ENCODE measurements around the gene ATPAF1.
A peak's percentile ranks its signal among the peaks of the same experiment; 100 is the strongest.
"Not testable (repeated sequence)": the region's sequence is repeated elsewhere in the genome, so short reads cannot be mapped to it uniquely, and the experiment has no call there.

ATPAF1 gene

GRCh38 chr1:46681333-46682034 is 13.3 kb upstream of the ATPAF1 start:
- no peak for DNase-seq (ENCODE audit: low spot score)

DNA sequence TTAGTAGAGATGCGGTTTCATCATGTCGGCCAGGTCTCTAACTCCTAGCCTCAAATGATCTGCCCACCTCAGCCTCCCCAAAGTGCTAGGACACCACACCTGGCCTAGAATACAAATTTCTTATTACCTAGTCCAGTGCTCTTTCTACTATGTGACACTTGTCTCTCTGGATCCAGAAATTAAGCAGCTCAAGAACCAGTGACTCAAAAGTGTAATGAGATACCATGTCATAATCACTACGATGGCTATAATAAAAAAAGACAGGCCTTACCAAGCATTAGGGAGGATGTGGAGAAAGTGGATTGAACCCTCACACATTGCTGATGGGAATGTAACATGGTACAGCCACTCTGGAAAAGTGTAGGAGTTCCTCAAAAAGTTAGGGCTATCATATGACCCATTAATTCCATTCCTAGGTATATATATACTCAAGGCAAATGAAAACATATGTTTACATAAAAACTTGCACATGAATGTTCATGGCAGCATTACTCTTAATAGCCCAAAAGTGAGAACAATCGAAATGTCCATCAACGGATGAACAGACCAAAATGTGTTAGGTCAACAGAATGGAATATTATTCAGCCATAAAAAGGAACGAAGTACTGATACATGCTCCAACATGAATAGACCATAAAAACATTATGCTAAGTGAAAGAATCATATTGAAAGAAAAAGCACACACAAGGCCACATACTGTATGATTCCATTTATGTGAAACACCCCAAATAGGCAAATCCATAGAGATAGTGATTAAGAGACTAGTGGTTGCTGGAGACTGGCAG is 11.8 kb upstream of the ATPAF1 start:
- no peak for DNase-seq (ENCODE audit: low spot score)

- DNase-seq (ENCODE audit: low spot score), result no peak
Observed at GRCh38 chr1:46677339-46677738, 9.2 kb upstream of the ATPAF1 start.

DNA sequence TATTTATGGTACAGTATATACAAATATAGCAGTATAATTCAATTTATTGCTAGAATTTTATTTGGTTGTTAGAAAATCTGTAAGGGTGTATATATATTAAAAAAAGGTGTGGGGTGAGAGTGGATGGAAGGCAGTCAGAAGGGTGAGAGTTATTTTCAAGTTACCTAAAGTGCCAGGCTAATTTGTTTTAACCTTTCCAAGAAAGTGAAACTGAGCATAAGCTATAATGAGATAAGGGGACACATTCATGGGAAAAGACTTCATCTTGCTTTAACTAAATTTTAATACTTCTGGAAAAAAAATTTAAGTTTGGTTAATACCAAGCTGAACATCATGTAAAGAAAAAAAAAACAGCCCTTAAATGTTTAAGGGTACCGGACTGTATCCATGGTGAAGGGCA is 8.4 kb upstream of the ATPAF1 start:
- DNase-seq (ENCODE audit: low spot score), result no peak

DNA sequence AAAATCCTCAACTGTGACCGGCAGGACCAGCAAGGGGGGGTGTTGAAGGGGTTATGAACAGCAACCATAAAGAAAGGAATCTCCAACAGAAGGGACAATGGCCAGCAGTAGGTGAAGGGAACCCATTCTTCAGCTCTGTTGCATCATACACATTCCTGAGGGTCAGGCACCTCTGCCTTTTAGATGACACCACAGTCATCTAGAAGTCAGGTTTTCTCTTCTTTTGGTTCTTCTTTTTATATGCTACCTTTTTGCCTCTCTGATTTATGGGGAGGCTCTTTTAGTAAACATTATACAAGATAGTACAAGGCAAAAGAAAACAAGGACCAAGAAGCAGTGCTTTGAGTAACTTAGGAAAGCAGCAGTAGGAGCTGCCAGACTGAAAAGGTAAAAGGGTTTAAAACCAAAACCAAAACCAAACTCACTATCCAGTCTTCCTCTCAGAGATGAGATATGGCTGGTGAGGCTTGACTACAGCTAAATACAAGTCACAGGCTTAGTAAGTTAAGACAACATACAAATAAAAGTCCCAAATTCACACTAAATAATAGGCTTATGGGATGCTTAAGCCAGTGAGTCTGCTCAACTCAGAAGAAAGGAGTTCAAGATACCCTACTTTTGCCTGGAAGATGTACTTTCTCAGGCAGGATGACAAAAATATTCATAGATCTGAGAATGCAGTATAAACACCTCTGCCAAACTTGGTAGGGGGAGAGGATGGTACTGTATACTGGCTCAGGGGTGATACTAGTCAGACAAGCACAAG is 7.6 kb upstream of the ATPAF1 start:
- no peak for DNase-seq (ENCODE audit: low spot score)

DNA sequence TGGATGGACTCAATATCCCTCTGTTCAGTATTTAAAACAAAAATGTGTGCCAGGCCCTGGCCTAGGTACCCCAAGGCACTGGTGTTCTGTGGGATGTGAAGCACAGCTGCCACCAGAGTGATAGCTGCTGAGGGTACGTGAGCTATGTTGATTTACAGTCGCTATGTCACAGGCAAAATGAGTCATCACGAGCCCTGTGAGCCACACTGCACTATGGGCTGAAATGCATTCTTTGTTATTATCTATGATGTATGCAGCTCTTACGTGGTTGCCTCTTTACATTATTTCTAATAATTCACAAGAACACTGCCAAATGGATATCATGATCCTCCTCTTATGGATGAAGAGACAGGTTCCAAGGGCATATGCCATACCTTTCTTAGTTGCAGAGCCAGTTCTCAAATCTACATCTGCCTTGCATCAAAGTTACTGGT is 5.6 kb upstream of the ATPAF1 start:
- no peak for DNase-seq (ENCODE audit: low spot score)

GRCh38 chr1:46672696-46673095 is 4.5 kb upstream of the ATPAF1 start:
- no peak for DNase-seq (ENCODE audit: low spot score)

DNA sequence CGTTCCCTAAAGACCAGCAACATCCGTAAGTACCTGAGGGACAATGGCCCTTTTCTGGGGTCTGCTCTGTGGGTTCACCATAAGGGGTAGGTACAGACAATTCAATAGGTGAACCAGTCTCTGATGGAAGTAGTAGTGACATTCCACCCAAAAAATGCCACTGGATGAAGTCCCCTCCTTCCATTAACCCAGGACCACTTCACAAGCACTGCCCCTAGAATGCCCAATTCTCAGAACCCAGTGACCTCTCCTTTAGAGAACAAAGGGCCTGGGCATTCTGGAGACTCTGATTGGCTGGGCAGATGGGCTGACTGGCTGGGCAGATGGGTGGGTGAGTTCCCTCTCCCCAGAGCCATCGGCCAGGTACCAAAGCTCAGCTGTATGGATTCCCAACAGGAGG is 3.4 kb upstream of the ATPAF1 start, which contains the start of gene TEX38:
Gene TEX38, plus strand, starts transcription at position 301 of the 400 bp plus-strand sequence. Its CDS starts 81 bp downstream, at position 382.
- DNase-seq (ENCODE audit: low spot score), result no peak

GRCh38 chr1:46670134-46670533 is 2.0 kb upstream of the ATPAF1 start:
- no peak for DNase-seq (ENCODE audit: low spot score)

DNA sequence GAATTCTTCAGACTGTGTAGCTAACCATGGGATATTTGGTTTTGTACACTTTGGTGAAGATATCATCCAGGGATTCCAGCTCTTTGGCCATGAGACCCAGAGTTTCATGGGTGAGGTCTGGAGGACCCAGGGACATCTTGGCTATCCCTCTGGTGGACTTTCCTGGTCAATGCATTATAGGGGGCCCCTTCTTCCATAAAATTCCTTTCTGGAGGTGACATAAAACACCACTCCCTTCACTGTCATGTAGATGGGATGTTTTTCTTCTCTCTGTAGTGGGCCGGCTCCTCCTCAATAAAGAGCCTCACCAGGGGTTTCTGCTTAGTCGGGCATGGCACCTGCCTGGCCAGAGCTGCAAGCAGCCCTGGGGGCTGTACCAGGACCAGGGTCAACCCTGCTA is 2.2 kb downstream of the ATPAF1 start:
- no peak for DNase-seq (ENCODE audit: low spot score)

DNA sequence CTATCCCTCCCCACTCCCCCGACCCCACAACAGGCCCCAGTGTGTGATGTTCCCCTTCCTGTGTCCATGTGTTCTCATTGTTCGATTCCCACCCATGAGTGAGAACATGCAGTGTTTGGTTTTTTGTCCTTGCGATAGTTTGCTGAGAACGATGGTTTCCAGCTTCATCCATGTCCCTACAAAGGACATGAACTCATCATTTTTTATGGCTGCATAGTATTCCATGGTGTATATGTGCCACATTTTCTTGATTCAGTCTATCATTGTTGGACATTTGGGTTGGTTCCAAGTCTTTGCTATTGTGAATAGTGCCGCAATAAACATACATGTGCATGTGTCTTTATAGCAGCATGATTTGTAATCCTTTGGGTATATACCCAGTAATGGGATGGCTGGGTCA is 5.2 kb downstream of the ATPAF1 start:
- not testable (repeated sequence) for DNase-seq (ENCODE audit: low spot score)

DNA sequence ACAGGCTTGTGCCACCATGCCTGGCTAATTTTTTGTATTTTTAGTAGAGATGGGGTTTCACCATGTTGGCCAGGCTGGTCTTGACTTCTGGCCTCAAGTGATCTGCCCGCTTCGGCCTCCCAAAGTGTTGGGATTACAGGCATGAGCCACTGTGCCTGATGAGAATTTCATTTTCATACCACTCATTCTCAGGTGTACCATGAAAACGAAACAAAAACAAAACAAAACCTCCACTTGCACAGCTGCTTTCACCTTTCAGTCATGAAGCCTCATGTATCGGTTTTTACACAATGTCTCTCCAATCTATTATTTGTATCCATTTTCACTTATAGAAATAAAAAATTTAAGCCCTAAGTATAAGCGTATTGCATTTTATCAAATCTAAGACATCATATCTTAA is 8.0 kb downstream of the ATPAF1 start:
- not testable (repeated sequence) for DNase-seq (ENCODE audit: low spot score)

DNA sequence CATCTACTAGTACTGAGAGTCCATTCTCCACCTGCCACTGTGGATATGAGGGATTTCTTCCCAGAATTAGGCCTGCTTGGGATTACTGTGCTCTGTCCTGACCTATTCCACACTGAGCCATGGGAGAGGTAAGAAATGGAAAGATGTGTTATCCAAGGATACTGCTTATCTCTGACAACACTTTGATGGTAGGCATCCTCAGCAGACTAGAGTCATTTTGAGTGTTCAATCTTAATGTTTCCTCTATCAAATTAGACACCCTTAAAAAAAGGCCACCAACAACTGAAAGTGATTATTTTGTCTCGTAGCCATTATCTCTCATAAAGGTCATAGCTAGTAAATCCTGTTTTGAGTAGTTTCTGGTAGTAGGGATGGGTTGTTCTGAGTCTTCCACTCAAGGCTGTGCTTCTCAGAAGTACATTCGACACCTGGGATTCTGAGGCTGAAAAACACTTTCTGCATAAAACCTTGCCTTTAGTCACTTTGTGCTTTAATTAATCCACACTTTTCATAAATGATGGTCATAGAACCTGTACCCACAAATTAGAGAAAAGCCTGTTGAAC is 8.8 kb downstream of the ATPAF1 start:
- DNase-seq (ENCODE audit: low spot score), result no peak

- no peak for DNase-seq (ENCODE audit: low spot score)
Observed at GRCh38 chr1:46657775-46658174, 10.4 kb downstream of the ATPAF1 start.

DNA sequence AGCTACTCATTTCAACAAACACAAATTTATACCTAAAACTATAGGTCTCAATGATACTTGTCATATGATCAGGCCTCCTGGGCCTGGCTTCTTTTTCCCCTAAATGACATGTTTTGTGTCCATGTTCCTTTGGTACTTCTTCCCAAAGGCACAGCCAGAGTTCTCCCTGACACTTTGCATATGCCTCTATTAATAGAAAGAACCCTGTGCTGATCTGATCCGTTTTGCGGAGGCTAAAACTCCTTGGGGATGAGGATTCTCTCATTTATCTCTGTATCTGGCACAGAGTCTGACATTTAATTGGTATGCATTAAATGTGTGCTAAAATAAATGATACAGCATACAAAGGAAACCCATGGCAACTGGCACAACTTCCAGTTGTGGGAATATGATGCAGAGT is 11.5 kb downstream of the ATPAF1 start:
- DNase-seq (ENCODE audit: low spot score), result peak; percentile 34

DNA sequence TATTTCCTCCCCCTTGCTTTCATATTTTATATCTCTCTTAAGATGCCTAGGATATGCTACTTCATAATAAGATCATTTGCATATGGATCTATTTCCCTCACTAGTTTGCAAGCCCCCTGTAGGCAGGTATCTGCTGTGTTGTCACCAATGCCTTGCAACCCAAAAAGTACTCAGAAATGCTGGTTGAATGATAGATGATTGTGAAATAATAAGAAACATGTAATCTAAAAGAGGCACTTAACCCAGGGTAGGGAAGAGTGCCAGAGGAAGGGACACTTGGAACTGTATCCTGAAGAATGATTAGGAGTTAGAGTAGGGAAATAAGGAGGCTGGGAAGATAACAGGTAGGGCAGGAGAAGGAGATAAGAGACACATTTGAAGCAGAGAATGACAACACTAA is 12.3 kb downstream of the ATPAF1 start:
- DNase-seq (ENCODE audit: low spot score), result no peak

DNA sequence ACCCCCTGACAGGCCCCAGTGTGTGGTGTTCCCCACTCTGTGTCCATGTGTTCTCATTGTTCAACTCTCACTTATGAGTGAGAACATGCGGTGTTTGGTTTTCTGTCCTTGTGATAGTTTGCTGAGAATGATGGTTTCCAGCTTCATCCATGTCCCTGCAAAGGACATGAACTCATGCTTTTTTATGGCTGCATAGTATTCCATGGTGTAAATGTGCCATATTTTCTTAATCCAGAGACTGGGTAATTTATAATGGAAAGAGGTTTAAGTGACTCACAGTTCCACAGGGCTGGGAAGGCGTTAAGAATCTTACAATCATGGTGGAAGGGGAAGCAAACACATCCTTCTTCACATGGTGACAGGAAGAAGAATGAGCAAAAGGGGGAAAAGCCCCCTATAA is 13.5 kb downstream of the ATPAF1 start:
- not testable (repeated sequence) for DNase-seq (ENCODE audit: low spot score)

DNA sequence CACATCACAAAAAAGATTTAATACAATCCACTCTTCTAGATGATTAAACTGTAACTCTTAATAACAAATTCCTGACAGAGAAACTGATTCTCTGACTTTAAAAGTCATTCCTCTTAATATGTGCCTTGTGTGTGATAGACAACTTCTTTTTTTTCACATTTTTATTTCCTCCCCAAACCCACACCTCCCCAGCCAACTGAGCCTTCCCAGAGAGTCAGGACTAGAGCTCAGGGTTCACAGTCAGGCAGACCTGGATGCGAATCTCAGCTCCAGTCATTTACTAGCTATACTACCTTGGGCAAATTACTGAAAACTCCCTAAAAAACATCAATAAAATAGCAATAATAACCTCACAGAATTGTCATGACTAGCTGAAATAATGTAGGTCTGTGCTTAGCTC is 14.2 kb downstream of the ATPAF1 start:
- DNase-seq (ENCODE audit: low spot score), result no peak

DNA sequence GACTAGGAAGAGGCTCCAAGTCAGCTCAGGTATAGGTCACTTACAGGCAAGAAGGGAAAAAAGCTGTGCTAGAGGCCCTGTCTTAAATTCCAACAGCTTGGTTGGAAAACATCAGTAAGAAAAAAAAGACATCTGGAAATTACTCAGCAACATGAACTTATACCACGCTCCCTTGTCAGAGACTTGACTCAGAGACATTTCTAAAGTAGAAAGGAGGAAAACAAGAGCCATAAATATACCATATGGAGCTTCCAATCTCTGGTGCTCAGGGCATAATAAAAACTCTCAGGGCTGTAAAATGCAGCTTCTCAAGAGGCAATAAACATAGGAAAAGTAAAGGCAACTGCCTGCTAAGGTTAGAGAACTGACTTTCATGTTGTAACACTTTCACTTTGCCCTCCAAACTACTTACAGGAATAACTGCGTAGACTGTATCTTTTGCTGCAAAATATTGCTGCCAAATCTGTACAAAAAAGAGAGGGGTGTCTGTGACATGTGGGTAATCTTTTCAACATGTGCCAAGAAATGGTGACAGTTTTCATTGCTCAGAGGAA is 14.7 kb downstream of the ATPAF1 start:
- DNase-seq (ENCODE audit: low spot score), result peak; percentile 21

GRCh38 chr1:46652321-46653100 is 15.7 kb downstream of the ATPAF1 start:
- no peak for DNase-seq (ENCODE audit: low spot score)

DNA sequence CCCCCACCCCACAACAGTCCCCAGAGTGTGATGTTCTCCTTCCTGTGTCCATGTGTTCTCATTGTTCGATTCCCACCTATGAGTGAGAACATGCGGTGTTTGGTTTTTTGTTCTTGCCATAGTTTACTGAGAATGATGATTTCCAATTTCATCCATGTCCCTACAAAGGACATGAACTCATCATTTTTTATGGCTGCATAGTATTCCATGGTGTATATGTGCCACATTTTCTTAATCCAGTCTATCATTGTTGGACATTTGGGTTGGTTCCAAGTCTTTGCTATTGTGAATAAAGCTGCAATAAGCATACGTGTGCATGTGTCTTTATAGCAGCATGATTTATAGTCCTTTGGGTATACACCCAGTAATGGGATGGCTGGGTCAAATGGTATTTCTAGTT is 17.0 kb downstream of the ATPAF1 start:
- DNase-seq (ENCODE audit: low spot score), result not testable (repeated sequence)
